GM18499 (cell line): ENCODE data around the gene SAV1.
"Not testable (repeated sequence)": the region's sequence is repeated elsewhere in the genome, so short reads cannot be mapped to it uniquely, and the experiment has no call there.

Experiments
- ATAC-seq: cut with Tn5 transposase; IDR thresholded peaks from one replicate; pipeline ENCODE4 v1.9.1; 2021; ENCODE audit warnings: moderate number of reproducible peaks; ENCODE audit not compliant: insufficient read depth, unreplicated experiment

SAV1 gene

GRCh38 chr14:50667996-50668825, at the start of gene SAV1:
Gene SAV1 (minus strand): TSS chr14:50668306. CDS start chr14:50667967, 339 bp downstream.
- ATAC-seq: no peak

DNA sequence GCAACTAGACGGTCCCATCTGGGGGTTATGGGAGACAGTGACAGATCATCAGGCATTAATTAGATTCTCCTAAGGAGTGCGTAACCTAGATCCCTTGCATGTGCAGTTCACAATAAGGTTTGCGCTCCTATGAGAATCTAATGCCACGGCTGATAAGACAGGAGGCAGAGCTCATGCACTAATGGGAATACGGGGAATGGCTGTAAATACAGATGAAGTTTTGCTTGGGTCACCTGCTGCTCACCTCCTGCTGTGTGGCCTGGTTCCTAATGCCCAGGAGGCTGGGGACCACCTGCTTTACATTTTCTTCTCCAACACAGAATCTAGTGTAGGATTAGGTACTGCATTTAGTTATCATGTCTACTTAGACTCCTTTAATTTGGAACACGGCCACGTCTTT, 49.7 kb upstream of the SAV1 start:
- ATAC-seq: no peak

GRCh38 chr14:50714450-50715073, 46.5 kb upstream of the SAV1 start:
- ATAC-seq: no peak

GRCh38 chr14:50711043-50711442, 42.9 kb upstream of the SAV1 start:
- no peak for ATAC-seq

GRCh38 chr14:50705026-50705593, 37.0 kb upstream of the SAV1 start:
- ATAC-seq: no peak

- no peak for ATAC-seq
These were observed 36.4 kb upstream of the SAV1 start for GRCh38 chr14:50704454-50705010.

DNA sequence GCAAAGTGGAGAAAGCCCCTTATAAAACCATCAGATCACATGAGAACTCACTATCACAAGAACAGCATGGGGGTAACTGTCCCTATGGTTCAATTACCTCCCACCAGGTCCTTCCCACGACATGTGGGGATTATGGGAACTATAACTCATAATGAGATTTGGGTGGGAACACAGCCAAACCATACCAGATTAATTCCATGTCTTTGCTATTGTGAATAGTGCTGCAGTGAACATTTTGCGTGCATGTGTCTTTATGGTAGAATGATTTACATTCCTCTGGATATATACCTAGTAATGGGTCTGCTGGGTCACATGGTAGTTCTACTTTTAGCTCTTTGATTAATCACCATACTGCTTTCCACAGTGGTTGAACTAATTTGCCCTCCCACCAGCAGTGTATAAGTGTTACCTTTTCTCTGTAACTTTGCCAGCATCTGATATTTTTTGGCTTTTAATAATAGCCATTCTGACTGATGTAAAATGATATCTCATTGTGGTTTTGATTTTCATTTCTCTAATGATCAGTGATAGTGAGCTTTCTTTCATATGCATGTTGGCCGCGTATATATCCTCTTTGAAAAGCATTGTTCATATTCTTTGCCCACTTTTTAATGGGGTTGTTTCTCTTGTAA, 29.7 kb upstream of the SAV1 start:
- no peak for ATAC-seq

DNA sequence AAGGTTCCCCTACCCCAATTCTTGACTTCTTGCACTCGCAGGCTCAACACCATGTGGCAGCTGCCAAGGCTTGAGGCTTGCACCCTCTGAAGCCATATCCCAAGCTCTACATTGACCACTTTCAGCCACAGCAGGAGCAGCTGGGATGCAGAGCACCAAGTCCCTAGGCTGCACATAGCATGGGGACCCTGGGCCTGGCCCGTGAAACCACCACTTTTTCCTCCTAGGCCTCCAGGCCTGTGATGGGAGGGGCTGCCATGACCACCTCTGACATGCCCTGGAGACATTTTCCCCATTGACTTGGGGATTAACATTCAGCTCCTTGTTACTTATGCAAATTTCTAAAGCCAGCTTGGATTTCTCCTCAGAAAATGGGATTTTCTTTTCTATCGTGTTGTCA, 26.2 kb upstream of the SAV1 start:
- not testable (repeated sequence) for ATAC-seq

GRCh38 chr14:50688875-50689274, 20.8 kb upstream of the SAV1 start:
- no peak for ATAC-seq

DNA sequence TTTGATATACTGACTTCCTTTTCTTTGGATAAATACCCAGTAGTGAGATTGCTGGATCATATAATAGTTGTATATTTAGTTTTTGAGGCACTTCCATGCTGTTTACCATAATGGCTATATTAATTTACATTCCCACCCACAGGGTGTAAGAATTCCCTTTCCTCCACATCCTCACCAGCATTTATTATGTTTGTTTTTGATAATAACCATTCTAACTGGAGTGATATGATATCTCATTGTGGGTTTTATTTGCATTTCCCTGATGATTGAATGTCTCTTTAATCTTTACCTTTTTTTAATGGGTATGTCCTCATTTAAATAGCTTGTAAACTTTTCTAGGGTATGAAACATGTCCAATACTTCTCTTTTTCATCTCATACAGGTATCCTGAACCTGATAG, 11.6 kb upstream of the SAV1 start:
- ATAC-seq: no peak

DNA sequence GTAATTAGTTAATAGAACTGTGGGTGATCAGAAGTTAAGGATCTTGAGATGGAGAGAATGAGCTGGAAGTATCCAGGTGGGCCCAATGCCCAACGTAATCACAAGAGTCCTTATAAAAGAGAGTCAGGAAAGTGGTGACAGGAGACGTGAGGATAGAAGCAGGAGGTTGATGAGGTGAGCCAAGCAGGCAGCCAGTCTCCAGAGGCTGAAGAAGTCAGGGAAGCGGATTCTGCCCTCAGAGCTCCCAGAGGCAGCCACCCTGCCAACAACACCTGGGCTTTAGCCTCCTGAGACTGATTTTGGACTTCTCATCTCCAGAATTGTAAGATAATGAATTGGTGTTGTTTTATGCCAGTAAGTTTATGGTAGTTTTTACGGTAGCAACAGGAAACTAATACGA, 10.1 kb upstream of the SAV1 start:
- ATAC-seq: no peak

- no peak for ATAC-seq
These were observed 9.5 kb upstream of the SAV1 start for GRCh38 chr14:50677527-50678063.

GRCh38 chr14:50676814-50677516, 8.9 kb upstream of the SAV1 start:
- ATAC-seq: no peak

DNA sequence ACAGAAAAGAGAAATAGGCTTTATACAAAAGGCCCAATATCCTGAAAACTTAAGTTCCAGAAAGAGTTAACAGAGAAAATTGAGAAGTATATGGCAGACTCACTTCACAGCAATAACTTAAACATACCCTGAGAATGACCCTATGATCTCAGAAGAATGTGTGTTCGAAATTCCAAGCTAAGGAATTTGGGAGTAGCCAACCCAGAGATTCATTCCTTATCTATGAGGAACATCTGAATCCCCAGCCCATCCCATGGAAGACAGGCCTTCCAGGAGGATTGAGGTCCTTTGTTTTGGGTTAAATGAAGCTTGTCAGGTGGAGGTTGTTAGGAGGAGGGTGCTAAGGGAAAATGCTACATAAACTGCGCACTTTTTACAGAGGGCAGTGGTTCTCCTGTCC, 7.5 kb upstream of the SAV1 start:
- no peak for ATAC-seq

DNA sequence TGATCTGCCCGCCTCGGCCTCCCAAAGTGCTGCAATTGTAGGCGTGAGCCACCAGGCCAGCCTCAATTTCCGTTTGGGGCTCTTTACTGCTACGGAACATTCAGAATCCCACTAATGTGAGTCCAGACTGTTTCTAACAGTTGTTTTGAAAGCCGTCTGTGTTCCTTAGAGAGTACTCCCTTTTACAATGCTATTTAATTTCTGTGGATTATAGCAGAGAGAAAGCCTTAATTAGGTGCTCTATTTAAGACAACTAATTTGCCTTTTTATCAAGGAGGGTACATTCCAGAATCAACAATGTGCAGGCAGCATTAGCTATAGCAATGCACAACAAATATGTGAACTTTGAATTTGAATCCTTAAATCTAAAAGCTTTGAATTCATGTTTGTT, 2.8 kb upstream of the SAV1 start:
- ATAC-seq: no peak

DNA sequence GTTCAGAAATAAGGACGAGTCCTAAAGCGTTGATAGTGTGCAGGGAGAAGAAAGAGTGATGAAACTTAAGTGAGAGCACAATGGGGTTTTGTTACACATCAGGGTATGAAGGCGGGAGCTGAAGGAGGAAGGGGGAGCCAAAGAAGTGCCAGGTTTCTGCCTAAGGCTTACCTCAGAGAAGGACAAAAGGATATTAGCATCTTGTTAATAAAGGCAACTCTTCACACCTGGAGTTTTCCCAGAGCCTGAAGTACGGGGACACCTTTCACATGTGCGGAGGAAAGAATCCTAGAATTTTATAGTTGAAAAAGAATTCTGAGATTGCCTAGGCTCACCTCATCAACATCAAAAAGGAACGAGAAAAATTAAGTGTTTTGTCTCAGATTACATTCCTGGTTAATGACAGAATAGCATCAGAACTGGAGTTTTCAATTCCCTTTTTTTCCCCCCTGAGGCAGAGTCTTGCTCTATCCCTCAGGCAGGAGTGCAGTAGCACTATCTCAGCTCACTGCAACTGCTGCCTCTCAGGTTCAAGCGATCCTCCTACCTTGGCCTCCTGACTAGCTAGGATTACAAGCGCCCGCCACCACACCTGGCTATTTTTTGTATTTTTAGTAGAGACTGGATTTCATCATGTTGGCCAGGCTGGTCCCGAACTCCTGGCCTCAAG, 2.2 kb upstream of the SAV1 start:
- ATAC-seq: no peak

GRCh38 chr14:50669441-50669986, 1.4 kb upstream of the SAV1 start:
- no peak for ATAC-seq

- ATAC-seq: no peak
These were observed 679 bp upstream of the SAV1 start for GRCh38 chr14:50668826-50669143.

DNA sequence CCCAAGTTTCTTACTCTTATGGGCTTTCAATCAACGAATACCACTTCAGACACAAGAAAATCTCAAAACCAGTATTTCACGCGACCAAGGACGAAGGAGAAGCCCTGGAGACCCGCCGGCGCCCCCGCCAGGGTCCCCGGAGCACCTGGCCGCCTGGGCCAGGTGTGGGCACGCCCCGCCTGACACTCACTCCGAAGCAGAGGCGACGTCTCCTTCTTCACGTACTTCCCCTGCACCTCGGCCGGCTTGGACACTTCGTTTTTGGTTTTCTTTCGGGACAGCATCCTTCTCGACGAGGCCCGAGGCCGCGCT, 466 bp downstream of the SAV1 start:
- ATAC-seq: no peak
